Mammary epithelial cell (primary cell): Measurements from ENCODE around the gene NPR3.

Experiments
- CTCF ChIP-seq, 2 donors: IDR thresholded peaks in 1 of 2; conservative IDR thresholded peaks in 1 of 2; 2 replicates each; pipeline ENCODE4 v1.5.1; 2011 to 2012; ENCODE audit warnings: inconsistent platforms in 2 of 2, low read length in 2 of 2, mild to moderate bottlenecking in 2 of 2, control low read depth in 1 of 2, low read depth in 1 of 2; ENCODE audit not compliant: insufficient read depth in 1 of 2; ENCODE audit errors: extremely low read depth in 1 of 2
- EZH2 ChIP-seq: IDR thresholded peaks from 2 replicates; pipeline ENCODE4 v1.6.1; 2012; ENCODE audit warnings: low read length, inconsistent platforms, borderline replicate concordance

DNA sequence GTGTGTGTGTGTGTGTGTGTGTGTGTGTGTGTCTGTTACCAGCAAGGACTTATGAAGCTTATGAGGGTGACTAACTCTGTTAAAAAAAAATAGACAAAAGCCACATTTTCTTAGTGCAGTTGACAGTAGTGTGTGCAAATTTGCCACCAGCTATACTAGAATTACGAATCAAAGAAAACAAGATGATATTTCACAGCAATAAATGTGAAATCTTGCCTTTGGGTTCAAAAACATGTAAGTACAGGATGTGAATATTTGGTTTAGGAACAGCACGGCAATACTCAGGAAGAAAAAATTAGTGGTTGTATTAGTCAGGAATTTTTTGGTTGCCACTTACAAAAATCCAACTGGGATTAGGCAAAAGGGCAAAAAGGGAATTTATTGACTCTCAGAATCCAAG, 117.4 kb downstream of the NPR3 start:
- no peak for TF ChIP-seq CTCF (conservative IDR thresholded peaks at IDR 0.05 in 1 of 2, IDR thresholded peaks at IDR 0.05 in 1 of 2; ENCODE audit: extremely low read depth in 1 of 2, insufficient read depth in 1 of 2, low read depth in 1 of 2, low read length in 2 of 2)
- no peak for TF ChIP-seq EZH2
